Measurements from ENCODE around the gene CD72. TPM values are rescaled to one million over a fixed set of nuclear protein-coding genes. Genes with fewer than 3 reads are reported as not detected.
"Not testable (repeated sequence)": the region's sequence is repeated elsewhere in the genome, so short reads cannot be mapped to it uniquely, and the experiment has no call there.

Gene CD72
- total and polyA plus RNA-seq, 4 donors, result 1.6 to 11.5 (median 3.5) TPM

DNA sequence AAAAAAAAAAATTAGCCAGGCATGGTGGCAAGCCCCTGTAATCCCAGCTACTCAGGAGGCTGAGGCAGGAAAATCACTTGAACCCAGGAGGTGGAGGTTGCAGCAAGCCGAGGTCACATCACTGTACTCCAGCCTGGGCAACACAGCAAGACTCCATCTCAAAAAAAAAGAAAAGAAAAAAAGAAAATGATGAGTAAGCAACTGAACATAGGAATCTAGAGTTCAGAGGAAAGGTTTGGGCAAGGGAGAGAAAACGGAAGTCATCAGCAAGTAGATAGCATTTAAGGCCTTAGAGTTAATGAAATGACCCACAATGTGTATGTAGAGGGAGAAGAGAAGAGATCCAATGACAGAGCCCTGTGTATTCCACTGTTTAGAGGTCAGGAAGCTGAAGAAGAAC lies 21.3 kb downstream of the CD72 start:
- intact Hi-C loops (cut with DNase I); H3K4me1 ChIP-seq (ENCODE audit: control insufficient read depth in 1 of 2, insufficient read depth in 2 of 2, low read length in 2 of 2); H3K9me3 ChIP-seq (ENCODE audit: control insufficient read depth, low read length); H3K4me3 ChIP-seq (ENCODE audit: low read length in 2 of 2); H3K27me3 ChIP-seq (ENCODE audit: control insufficient read depth in 1 of 2, insufficient read depth in 2 of 2, low read length in 1 of 2); ATAC-seq (ENCODE audit: low FRiP score); DNase-seq; H3K36me3 ChIP-seq (ENCODE audit: control insufficient read depth in 1 of 2, insufficient read depth in 2 of 2, low read length in 1 of 2); H3K27ac ChIP-seq (ENCODE audit: low read depth in 1 of 2, low read length in 2 of 2): not testable (repeated sequence)
- WGBS, 2 donors, result 92 to 96% methylated on average over 2 of the region's 2 CpGs

GRCh38 chr9:35594471-35594870 lies 23.7 kb downstream of the CD72 start:
- Histone ChIP-seq H3K27me3 (ENCODE audit: control insufficient read depth in 1 of 2, insufficient read depth in 2 of 2, low read length in 1 of 2) (no peaks in the 10 kb centered on the region), H3K4me1 (ENCODE audit: control insufficient read depth in 1 of 2, insufficient read depth in 2 of 2, low read length in 2 of 2) (no peaks in the 10 kb centered on the region), H3K36me3 (ENCODE audit: control insufficient read depth in 1 of 2, insufficient read depth in 2 of 2, low read length in 1 of 2) (no peaks in the 10 kb centered on the region), H3K4me3 (ENCODE audit: low read length in 2 of 2) (no peak overlapping the region), H3K9me3 (ENCODE audit: control insufficient read depth, low read length) (peaks cover 4% of the 10 kb centered on the region), H3K27ac (ENCODE audit: low read depth in 1 of 2, low read length in 2 of 2) (no peak overlapping the region)
- ATAC-seq (ENCODE audit: low FRiP score), result no peak
- 95 to 96% methylated on average over 4 of the region's 4 CpGs for WGBS, 2 donors
- DNase-seq, result no peak
- intact Hi-C loops (cut with DNase I), result no loop called here

DNA sequence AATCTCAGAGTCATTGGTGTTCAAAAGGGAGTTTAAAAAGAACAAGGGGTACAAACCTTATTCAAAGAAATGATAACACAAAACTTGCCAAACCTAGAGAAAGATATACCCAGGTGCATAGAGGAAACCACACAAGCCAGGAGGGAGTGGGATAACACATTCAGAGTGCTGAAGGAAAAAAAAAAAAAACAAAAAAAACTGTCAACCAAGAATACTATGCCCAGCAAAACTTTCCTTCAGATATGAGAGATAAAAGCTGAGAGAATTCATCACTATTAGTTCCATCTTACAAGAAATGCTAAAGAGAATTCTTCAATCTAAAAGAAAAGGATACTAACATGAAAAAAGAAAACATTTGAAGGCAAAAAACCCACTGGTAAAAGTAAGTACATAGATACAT lies 24.6 kb downstream of the CD72 start:
- ATAC-seq (ENCODE audit: low FRiP score), result no peak
- intact Hi-C loops (cut with DNase I), result no loop called here
- Histone ChIP-seq H3K36me3 (ENCODE audit: control insufficient read depth in 1 of 2, insufficient read depth in 2 of 2, low read length in 1 of 2) (no peaks in the 10 kb centered on the region), H3K27me3 (ENCODE audit: control insufficient read depth in 1 of 2, insufficient read depth in 2 of 2, low read length in 1 of 2) (no peaks in the 10 kb centered on the region), H3K27ac (ENCODE audit: low read depth in 1 of 2, low read length in 2 of 2) (no peak overlapping the region), H3K4me3 (ENCODE audit: low read length in 2 of 2) (no peak overlapping the region), H3K9me3 (ENCODE audit: control insufficient read depth, low read length) (peaks cover 4% of the 10 kb centered on the region), H3K4me1 (ENCODE audit: control insufficient read depth in 1 of 2, insufficient read depth in 2 of 2, low read length in 2 of 2) (no peaks in the 10 kb centered on the region)
- DNase-seq, result no peak

- DNase-seq; ATAC-seq (ENCODE audit: low FRiP score); intact Hi-C loops (cut with DNase I); H3K4me3 ChIP-seq (ENCODE audit: low read length in 2 of 2); H3K9me3 ChIP-seq (ENCODE audit: control insufficient read depth, low read length); H3K36me3 ChIP-seq (ENCODE audit: control insufficient read depth in 1 of 2, insufficient read depth in 2 of 2, low read length in 1 of 2); H3K27ac ChIP-seq (ENCODE audit: low read depth in 1 of 2, low read length in 2 of 2); H3K4me1 ChIP-seq (ENCODE audit: control insufficient read depth in 1 of 2, insufficient read depth in 2 of 2, low read length in 2 of 2); H3K27me3 ChIP-seq (ENCODE audit: control insufficient read depth in 1 of 2, insufficient read depth in 2 of 2, low read length in 1 of 2): not testable (repeated sequence)
- 91 to 95% methylated on average over 5 of the region's 5 CpGs for WGBS, 2 donors
These were observed 29.7 kb downstream of the CD72 start for GRCh38 chr9:35588506-35588905.

GRCh38 chr9:35584681-35585080 lies 33.5 kb downstream of the CD72 start:
- H3K9me3 ChIP-seq (ENCODE audit: control insufficient read depth, low read length); DNase-seq; H3K4me1 ChIP-seq (ENCODE audit: control insufficient read depth in 1 of 2, insufficient read depth in 2 of 2, low read length in 2 of 2); H3K36me3 ChIP-seq (ENCODE audit: control insufficient read depth in 1 of 2, insufficient read depth in 2 of 2, low read length in 1 of 2); ATAC-seq (ENCODE audit: low FRiP score); intact Hi-C loops (cut with DNase I); H3K27ac ChIP-seq (ENCODE audit: low read depth in 1 of 2, low read length in 2 of 2); H3K27me3 ChIP-seq (ENCODE audit: control insufficient read depth in 1 of 2, insufficient read depth in 2 of 2, low read length in 1 of 2); H3K4me3 ChIP-seq (ENCODE audit: low read length in 2 of 2): not testable (repeated sequence)
- WGBS, 2 donors, result 92% methylated on average over 3 of the region's 3 CpGs

DNA sequence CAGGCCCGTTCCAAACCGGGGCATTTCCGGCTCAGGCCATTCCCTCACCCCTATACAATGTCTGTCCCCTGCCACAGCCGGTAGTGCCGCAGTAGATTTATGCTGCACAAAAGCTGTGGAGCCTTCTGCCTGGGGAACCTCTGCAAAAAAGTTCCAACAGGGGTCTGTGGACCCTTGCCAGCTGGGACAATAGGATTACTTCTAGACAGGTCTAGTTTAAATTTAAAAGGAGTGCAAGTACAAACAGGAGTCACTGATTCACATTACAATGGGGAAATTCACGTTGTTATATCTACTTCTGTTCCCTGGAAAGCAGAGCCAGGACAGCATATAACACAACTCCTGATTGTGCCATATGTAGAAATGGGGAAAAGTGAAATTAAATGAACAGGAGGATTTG lies 34.7 kb downstream of the CD72 start:
- intact Hi-C loops (cut with DNase I), result not testable (repeated sequence)
- 70 to 74% methylated on average over 6 of the region's 6 CpGs for WGBS, 2 donors

GRCh38 chr9:35579659-35580227 lies 38.5 kb downstream of the CD72 start:
- H3K36me3 ChIP-seq (ENCODE audit: control insufficient read depth in 1 of 2, insufficient read depth in 2 of 2, low read length in 1 of 2); H3K4me1 ChIP-seq (ENCODE audit: control insufficient read depth in 1 of 2, insufficient read depth in 2 of 2, low read length in 2 of 2); intact Hi-C loops (cut with DNase I); H3K27ac ChIP-seq (ENCODE audit: low read depth in 1 of 2, low read length in 2 of 2); H3K4me3 ChIP-seq (ENCODE audit: low read length in 2 of 2); DNase-seq; ATAC-seq (ENCODE audit: low FRiP score); H3K9me3 ChIP-seq (ENCODE audit: control insufficient read depth, low read length); H3K27me3 ChIP-seq (ENCODE audit: control insufficient read depth in 1 of 2, insufficient read depth in 2 of 2, low read length in 1 of 2): not testable (repeated sequence)
- 84 to 90% methylated on average over 1 of the region's 1 CpG for WGBS, 2 donors

More for the DNA sequence above, 34.7 kb downstream of the CD72 start:
- H3K27ac ChIP-seq (ENCODE audit: low read depth in 1 of 2, low read length in 2 of 2); H3K9me3 ChIP-seq (ENCODE audit: control insufficient read depth, low read length); H3K27me3 ChIP-seq (ENCODE audit: control insufficient read depth in 1 of 2, insufficient read depth in 2 of 2, low read length in 1 of 2); H3K4me3 ChIP-seq (ENCODE audit: low read length in 2 of 2); DNase-seq; ATAC-seq (ENCODE audit: low FRiP score); H3K4me1 ChIP-seq (ENCODE audit: control insufficient read depth in 1 of 2, insufficient read depth in 2 of 2, low read length in 2 of 2); H3K36me3 ChIP-seq (ENCODE audit: control insufficient read depth in 1 of 2, insufficient read depth in 2 of 2, low read length in 1 of 2): not testable (repeated sequence)

- DNase-seq (no peak), ATAC-seq (ENCODE audit: low FRiP score) (no peak)
- H3K27ac ChIP-seq (ENCODE audit: low read depth in 1 of 2, low read length in 2 of 2), result no peak overlapping the region
- H3K4me3 ChIP-seq (ENCODE audit: low read length in 2 of 2), result no peak overlapping the region
- peaks cover 3% of the 10 kb centered on the region for H3K9me3 ChIP-seq (ENCODE audit: control insufficient read depth, low read length)
- intact Hi-C loops (cut with DNase I), result no loop called here
- 96 to 98% methylated on average over 1 of the region's 1 CpG for WGBS, 2 donors
- H3K4me1 ChIP-seq (ENCODE audit: control insufficient read depth in 1 of 2, insufficient read depth in 2 of 2, low read length in 2 of 2), result no peaks in the 10 kb centered on the region
- H3K36me3 ChIP-seq (ENCODE audit: control insufficient read depth in 1 of 2, insufficient read depth in 2 of 2, low read length in 1 of 2), result no peaks in the 10 kb centered on the region
- H3K27me3 ChIP-seq (ENCODE audit: control insufficient read depth in 1 of 2, insufficient read depth in 2 of 2, low read length in 1 of 2), result no peaks in the 10 kb centered on the region
These were observed 39.1 kb downstream of the CD72 start for GRCh38 chr9:35579130-35579529.

DNA sequence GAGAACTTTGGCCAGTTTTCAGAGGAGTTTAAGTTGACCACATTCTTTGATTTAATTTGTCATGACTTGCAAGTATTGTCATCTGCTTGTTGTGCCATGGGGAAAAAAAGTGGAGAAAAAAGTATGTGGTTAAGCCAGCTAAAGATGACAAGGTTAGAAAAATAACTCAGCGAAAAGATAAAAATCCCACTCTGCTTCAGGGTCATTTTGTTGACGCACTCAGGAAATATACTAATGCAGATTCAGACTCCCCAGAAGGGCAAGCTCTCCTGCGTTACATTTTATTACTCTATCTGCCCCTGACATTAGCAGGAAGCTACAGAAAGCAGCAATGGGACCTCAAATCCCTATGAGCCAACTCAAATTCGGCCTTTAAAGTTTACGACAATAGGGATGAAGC lies 40.7 kb downstream of the CD72 start:
- no peak overlapping the region for H3K4me3 ChIP-seq (ENCODE audit: low read length in 2 of 2)
- peaks cover 3% of the 10 kb centered on the region for H3K9me3 ChIP-seq (ENCODE audit: control insufficient read depth, low read length)
- 86 to 89% methylated on average over 5 of the region's 5 CpGs for WGBS, 2 donors
- DNase-seq (no peak), ATAC-seq (ENCODE audit: low FRiP score) (no peak)
- no peaks in the 10 kb centered on the region for H3K4me1 ChIP-seq (ENCODE audit: control insufficient read depth in 1 of 2, insufficient read depth in 2 of 2, low read length in 2 of 2)
- intact Hi-C loops (cut with DNase I), result no loop called here
- H3K27ac ChIP-seq (ENCODE audit: low read depth in 1 of 2, low read length in 2 of 2), result no peak overlapping the region
- no peaks in the 10 kb centered on the region for H3K27me3 ChIP-seq (ENCODE audit: control insufficient read depth in 1 of 2, insufficient read depth in 2 of 2, low read length in 1 of 2)
- no peaks in the 10 kb centered on the region for H3K36me3 ChIP-seq (ENCODE audit: control insufficient read depth in 1 of 2, insufficient read depth in 2 of 2, low read length in 1 of 2)

Data from aorta (tissue), 5 donors.